K562 (cell line): ENCODE results near the gene KCNJ12. TPM values are rescaled to one million over a fixed set of nuclear protein-coding genes. Genes with fewer than 3 reads are reported as not detected.

Source experiments
- ATAC-seq: fragments of 200-7000 bp; cut with Tn5 transposase; 3 replicates; pipeline ENCODE4 v1.9.1; 2020; ENCODE audit warnings: moderate library complexity
- BruUV-seq: library from RNA; stranded (reverse); fragments of 400-500 nt; replicated peaks from 2 replicates; lab custom pipeline; 2021; lab: Mats Ljungman, UMichigan
- CTCF ChIA-PET: fragments of 300-600 bp; formaldehyde crosslinking; extraction: SDS; loops from one replicate; lab custom pipeline; 2021; ENCODE audit warnings: low intra/inter-chr PET ratio; lab: Yijun Ruan, JAX
- POLR2A ChIA-PET: fragments of 300-600, 350-650 bp; sonication (Branson Sonifier 250); formaldehyde crosslinking; extraction: SDS; loops from one replicate; lab custom pipeline; 2021; ENCODE audit warnings: antibody characterized with exemption, inconsistent platforms; lab: Yijun Ruan, JAX
- DNase-seq, 4 experiments: peaks; one replicate each; pipeline versions ENCODE4 v3.0.0 to v3.0.0-alpha.2; 2011 to 2018; ENCODE audit warnings: low spot score in 3 of 4, mixed read lengths in 3 of 4; ENCODE audit errors: extremely low read depth in 1 of 4
- FAIRE-seq: peaks from 2 replicates; lab custom pipeline; 2011; peaks lifted over from hg19 to GRCh38; lab: Jason Lieb, UNC
- H2AFZ ChIP-seq: 2 replicates; pipeline ENCODE4 v1.6.0; 2011; ENCODE audit warnings: low read depth, low read length, control low read depth, inconsistent platforms
- H3K27ac ChIP-seq: fragments of 200-600 bp; 3 replicates; pipeline ENCODE4 v1.8.0; 2011; ENCODE audit warnings: low read depth, mild to moderate bottlenecking, control low read depth, inconsistent platforms, low read length, moderate library complexity, mixed read lengths; ENCODE audit errors: extremely low read depth
- H3K27me3 ChIP-seq, 2 experiments: fragments of 300-600 bp in 1 of 2; 2 replicates in 1 of 2; 3 replicates in 1 of 2; pipeline versions ENCODE4 v1.6.0 to v1.8.0; 2011; ENCODE audit warnings: inconsistent platforms in 2 of 2, low read length in 2 of 2, mild to moderate bottlenecking in 1 of 2, mixed read lengths in 1 of 2, moderate library complexity in 1 of 2; ENCODE audit not compliant: control insufficient read depth in 2 of 2, insufficient read depth in 2 of 2
- H3K36me3 ChIP-seq: fragments of 300-600 bp; 3 replicates; pipeline ENCODE4 v1.8.0; 2011; ENCODE audit warnings: mild to moderate bottlenecking, low read length, inconsistent platforms; ENCODE audit not compliant: control insufficient read depth, insufficient read depth
- H3K4me1 ChIP-seq, 2 experiments: fragments of 200-600 bp in 1 of 2; replicated peaks in 1 of 2; 2 replicates in 1 of 2; 3 replicates in 1 of 2; pipeline versions ENCODE4 v1.5.1 to v1.8.0; 2011; ENCODE audit warnings: inconsistent platforms in 2 of 2, low read length in 2 of 2, mild to moderate bottlenecking in 1 of 2, mixed read lengths in 1 of 2, moderate library complexity in 1 of 2; ENCODE audit not compliant: control insufficient read depth in 2 of 2, insufficient read depth in 2 of 2
- H3K4me2 ChIP-seq: 2 replicates; pipeline ENCODE4 v1.6.1; 2011; ENCODE audit warnings: low read length, control low read depth, inconsistent platforms, mixed read lengths; ENCODE audit not compliant: insufficient read depth
- H3K4me3 ChIP-seq: fragments of 200-600 bp; sonication (generic), shearing (Covaris generic); 2 replicates; pipeline ENCODE4 v1.5.1; 2016; ENCODE audit warnings: control low read depth, inconsistent platforms
- H3K79me2 ChIP-seq: fragments of 200-600 bp; 3 replicates; pipeline ENCODE4 v1.8.0; 2011; ENCODE audit warnings: low read length, inconsistent platforms; ENCODE audit not compliant: control insufficient read depth, insufficient read depth
- H3K9ac ChIP-seq, 2 experiments: 2 replicates each; pipeline versions ENCODE4 v1.6.0 to v1.6.1; 2011; ENCODE audit warnings: low read depth in 2 of 2, low read length in 2 of 2, control low read depth in 1 of 2, inconsistent platforms in 1 of 2, mild to moderate bottlenecking in 1 of 2, mixed read lengths in 1 of 2; ENCODE audit not compliant: insufficient read depth in 1 of 2
- H3K9me1 ChIP-seq: one replicate; pipeline ENCODE4 v1.6.0; 2011; ENCODE audit warnings: inconsistent platforms, mild to moderate bottlenecking, low read length, moderate library complexity; ENCODE audit not compliant: control insufficient read depth, insufficient read depth
- H3K9me3 ChIP-seq: replicated peaks from 2 replicates; pipeline ENCODE4 v1.5.1; 2011; ENCODE audit warnings: low read depth, low read length, inconsistent platforms; ENCODE audit not compliant: control insufficient read depth, insufficient read depth
- H4K20me1 ChIP-seq: replicated peaks from 2 replicates; pipeline ENCODE4 v1.6.1; 2011; ENCODE audit warnings: low read length, inconsistent platforms, mixed read lengths; ENCODE audit not compliant: control insufficient read depth, insufficient read depth
- KDM5B ChIP-seq: fragments of 200-600 bp; sonication (generic); IDR thresholded peaks from 2 replicates; pipeline ENCODE4 v1.6.1; 2012; ENCODE audit warnings: low read depth, mild to moderate bottlenecking, moderate library complexity, low read length, control low read depth, inconsistent platforms; ENCODE audit not compliant: insufficient replicate concordance
- MXI1 ChIP-seq: IDR thresholded peaks from 2 replicates; pipeline ENCODE4 v1.6.1; 2011; ENCODE audit warnings: low read depth, mild to moderate bottlenecking, improper control_type of control experiment, low read length
- NFIX ChIP-seq: fragments of 250-450 bp; sonication (Bioruptor Pico); IDR thresholded peaks from 2 replicates; pipeline ENCODE4 v1.4.0; 2020; ENCODE audit warnings: low read depth, mild to moderate bottlenecking, moderate library complexity
- RCOR1 ChIP-seq, 2 experiments: IDR thresholded peaks; 2 replicates each; pipeline ENCODE4 v1.6.1; 2012; ENCODE audit warnings: low read depth in 2 of 2, low read length in 2 of 2, borderline replicate concordance in 1 of 2, improper control_type of control experiment in 1 of 2
- SOX6 ChIP-seq: fragments of 450-650 bp; IDR thresholded peaks from 2 replicates; pipeline ENCODE4 v1.6.1; 2014; ENCODE audit warnings: mild to moderate bottlenecking
- SPI1 ChIP-seq: IDR thresholded peaks from 2 replicates; pipeline ENCODE4 v1.6.1; 2011; ENCODE audit warnings: low read depth, low read length, control low read depth, borderline replicate concordance
- TARDBP ChIP-seq: fragments of 450-650 bp; IDR thresholded peaks from 2 replicates; pipeline ENCODE4 v1.6.1; 2016
- ZEB2 ChIP-seq: fragments of 450-650 bp; IDR thresholded peaks from 2 replicates; pipeline ENCODE4 v1.6.1; 2016
- ZNF165 ChIP-seq: fragments of 250-450 bp; sonication (Bioruptor Pico); IDR thresholded peaks from 2 replicates; pipeline ENCODE4 v1.4.0; 2020; ENCODE audit warnings: borderline replicate concordance
- ZNF41 ChIP-seq: fragments of 250-450 bp; sonication (Bioruptor Pico); conservative IDR thresholded peaks from 2 replicates; pipeline ENCODE4 v1.4.0; 2020; ENCODE audit warnings: mild to moderate bottlenecking
- WGBS: fragments of 100-300 bp; shearing (Covaris generic); methylation state at CpG from one replicate; pipeline ENCODE4 v1.1.6; 2016; ENCODE audit warnings: low coverage, mixed read lengths; ENCODE audit not compliant: insufficient coverage; ENCODE audit errors: missing lambda C conversion rate; 5-methylcytosine and 5-hydroxymethylcytosine counted together
- in situ Hi-C: fragments of 300-500 bp; cut with MboI; formaldehyde crosslinking; loops from 4 replicates; pipeline ENCODE4 v1.15.0; 2018; ENCODE audit warnings: inconsistent platforms, mixed read lengths
- intact Hi-C: fragments of 100-400 bp; cut with micrococcal nuclease; formaldehyde crosslinking; loops from 2 replicates; pipeline ENCODE4 v1.14.2; 2022
- polyA plus RNA-seq, 8 experiments: library from polyadenylated mRNA; depleted of rRNA in 4 of 8; stranded (reverse) in 5 of 8; unstranded in 3 of 8; fragments of >200 nt; fragmentation: Nextera tagmentation in 2 of 8; fragmentation: Illumina TruSeq in 1 of 8; extraction: Ambion mirVana in 2 of 8; extraction: Trizol in 1 of 8; gene quantifications; 2 replicates each; pipeline versions ENCODE4 v1.2.1 to v1.2.3, GENCODE V29; 2011 to 2014; ENCODE audit warnings: inconsistent platforms in 1 of 8, missing spikeins in 1 of 8
- total RNA-seq, 7 experiments: library from RNA; depleted of rRNA in 6 of 7; stranded (reverse); fragments of >200 nt in 6 of 7; fragmentation: Illumina TruSeq in 2 of 7; extraction: Trizol in 2 of 7; gene quantifications; 2 replicates each; pipeline versions ENCODE4 v1.2.1 to v1.2.3, GENCODE V29; 2011 to 2021; ENCODE audit warnings: low replicate concordance in 1 of 7
- TF ChIP-seq, protein P1 (sequence below): IDR thresholded peaks from 2 replicates; pipeline ENCODE4 v1.6.1; 2011; ENCODE audit warnings: borderline replicate concordance, low read depth, mild to moderate bottlenecking, moderate library complexity, low read length; ENCODE audit not compliant: insufficient read depth, poor library complexity, severe bottlenecking
- TF ChIP-seq, protein P2 (sequence below): sonication (generic); formaldehyde crosslinking; IDR thresholded peaks from 2 replicates; pipeline ENCODE4 v1.8.0; 2022; ENCODE audit warnings: mild to moderate bottlenecking, missing genetic modification reagents
- TF ChIP-seq, protein P3 (sequence below), 2 experiments: IDR thresholded peaks; 2 replicates each; pipeline ENCODE4 v1.6.1; 2012; ENCODE audit warnings: improper control_type of control experiment in 2 of 2, low read depth in 2 of 2, low read length in 2 of 2, borderline replicate concordance in 1 of 2

The KCNJ12 gene
- total and polyA plus RNA-seq, 9 of the 15 experiments (the other 6 are each of a cell fraction or from before 2014, with no cell fraction given), result 0.02 TPM; not detected in 8

DNA sequence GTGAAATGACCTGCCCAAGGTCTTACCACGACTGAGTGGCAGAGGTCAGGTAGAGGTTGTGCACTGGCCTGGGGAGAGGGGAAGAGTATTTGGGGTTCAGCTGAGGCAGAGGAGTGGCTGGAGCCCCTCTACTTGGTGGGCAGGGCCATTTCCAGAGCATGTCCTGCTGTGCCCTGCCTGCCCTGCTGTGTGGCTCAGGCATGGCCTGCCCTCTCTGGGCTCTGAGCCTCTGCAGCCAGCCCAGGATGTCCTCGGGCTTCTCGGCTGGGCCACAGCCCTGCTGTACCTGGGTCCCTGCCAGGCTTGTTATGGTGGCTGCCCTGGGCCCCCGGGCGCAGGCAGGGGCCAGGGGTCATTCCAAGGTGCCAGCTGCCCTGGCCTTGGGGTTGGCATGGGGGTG, 19.6 kb downstream of the KCNJ12 start (continued):
- TF ChIP-seq, protein P1, sequence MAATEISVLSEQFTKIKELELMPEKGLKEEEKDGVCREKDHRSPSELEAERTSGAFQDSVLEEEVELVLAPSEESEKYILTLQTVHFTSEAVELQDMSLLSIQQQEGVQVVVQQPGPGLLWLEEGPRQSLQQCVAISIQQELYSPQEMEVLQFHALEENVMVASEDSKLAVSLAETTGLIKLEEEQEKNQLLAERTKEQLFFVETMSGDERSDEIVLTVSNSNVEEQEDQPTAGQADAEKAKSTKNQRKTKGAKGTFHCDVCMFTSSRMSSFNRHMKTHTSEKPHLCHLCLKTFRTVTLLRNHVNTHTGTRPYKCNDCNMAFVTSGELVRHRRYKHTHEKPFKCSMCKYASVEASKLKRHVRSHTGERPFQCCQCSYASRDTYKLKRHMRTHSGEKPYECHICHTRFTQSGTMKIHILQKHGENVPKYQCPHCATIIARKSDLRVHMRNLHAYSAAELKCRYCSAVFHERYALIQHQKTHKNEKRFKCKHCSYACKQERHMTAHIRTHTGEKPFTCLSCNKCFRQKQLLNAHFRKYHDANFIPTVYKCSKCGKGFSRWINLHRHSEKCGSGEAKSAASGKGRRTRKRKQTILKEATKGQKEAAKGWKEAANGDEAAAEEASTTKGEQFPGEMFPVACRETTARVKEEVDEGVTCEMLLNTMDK, result no peak
- TF ChIP-seq ZNF165 (CRISPR knock-in tag), result no peak
- TF ChIP-seq NFIX (CRISPR knock-in tag), result no peak

DNA sequence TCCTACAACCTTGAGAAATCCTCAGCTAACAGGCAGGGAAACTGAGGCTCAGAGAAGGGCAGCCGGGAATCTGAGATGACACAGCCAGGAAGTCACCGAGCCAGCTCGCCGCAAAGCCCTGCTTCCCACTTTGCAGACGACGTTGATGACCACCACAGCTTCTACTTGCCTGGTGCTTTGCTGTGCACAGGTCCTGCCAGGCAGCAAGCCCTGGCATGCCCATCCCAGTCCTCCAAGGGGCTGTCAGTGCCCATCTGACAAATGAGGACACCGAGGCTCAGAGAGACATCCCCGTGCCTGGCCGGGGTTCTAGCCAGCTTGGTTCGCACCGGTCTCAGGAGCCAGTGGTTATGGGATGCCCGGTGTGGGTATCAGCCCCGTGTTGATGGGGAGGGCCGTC, 20.1 kb downstream of the KCNJ12 start:
- CTCF ChIA-PET, result no interaction called here
- POLR2A ChIA-PET, result interaction anchor here (1.4 kb wide), 1 partner anchor 22 kb away, joined by 3 read pairs; no protein-coding TSS in a partner anchor
- no peak for TF ChIP-seq KDM5B
- TF ChIP-seq SOX6, result no peak
- no peak for TF ChIP-seq MXI1
- TF ChIP-seq, protein P2, sequence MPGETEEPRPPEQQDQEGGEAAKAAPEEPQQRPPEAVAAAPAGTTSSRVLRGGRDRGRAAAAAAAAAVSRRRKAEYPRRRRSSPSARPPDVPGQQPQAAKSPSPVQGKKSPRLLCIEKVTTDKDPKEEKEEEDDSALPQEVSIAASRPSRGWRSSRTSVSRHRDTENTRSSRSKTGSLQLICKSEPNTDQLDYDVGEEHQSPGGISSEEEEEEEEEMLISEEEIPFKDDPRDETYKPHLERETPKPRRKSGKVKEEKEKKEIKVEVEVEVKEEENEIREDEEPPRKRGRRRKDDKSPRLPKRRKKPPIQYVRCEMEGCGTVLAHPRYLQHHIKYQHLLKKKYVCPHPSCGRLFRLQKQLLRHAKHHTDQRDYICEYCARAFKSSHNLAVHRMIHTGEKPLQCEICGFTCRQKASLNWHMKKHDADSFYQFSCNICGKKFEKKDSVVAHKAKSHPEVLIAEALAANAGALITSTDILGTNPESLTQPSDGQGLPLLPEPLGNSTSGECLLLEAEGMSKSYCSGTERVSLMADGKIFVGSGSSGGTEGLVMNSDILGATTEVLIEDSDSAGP (CRISPR knock-in tag), result no peak
- no peak for TF ChIP-seq ZEB2
- TF ChIP-seq, protein P3, sequence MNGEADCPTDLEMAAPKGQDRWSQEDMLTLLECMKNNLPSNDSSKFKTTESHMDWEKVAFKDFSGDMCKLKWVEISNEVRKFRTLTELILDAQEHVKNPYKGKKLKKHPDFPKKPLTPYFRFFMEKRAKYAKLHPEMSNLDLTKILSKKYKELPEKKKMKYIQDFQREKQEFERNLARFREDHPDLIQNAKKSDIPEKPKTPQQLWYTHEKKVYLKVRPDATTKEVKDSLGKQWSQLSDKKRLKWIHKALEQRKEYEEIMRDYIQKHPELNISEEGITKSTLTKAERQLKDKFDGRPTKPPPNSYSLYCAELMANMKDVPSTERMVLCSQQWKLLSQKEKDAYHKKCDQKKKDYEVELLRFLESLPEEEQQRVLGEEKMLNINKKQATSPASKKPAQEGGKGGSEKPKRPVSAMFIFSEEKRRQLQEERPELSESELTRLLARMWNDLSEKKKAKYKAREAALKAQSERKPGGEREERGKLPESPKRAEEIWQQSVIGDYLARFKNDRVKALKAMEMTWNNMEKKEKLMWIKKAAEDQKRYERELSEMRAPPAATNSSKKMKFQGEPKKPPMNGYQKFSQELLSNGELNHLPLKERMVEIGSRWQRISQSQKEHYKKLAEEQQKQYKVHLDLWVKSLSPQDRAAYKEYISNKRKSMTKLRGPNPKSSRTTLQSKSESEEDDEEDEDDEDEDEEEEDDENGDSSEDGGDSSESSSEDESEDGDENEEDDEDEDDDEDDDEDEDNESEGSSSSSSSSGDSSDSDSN (IDR thresholded peaks at IDR 0.05; ENCODE audit: borderline replicate concordance in 1 of 2, low read depth in 2 of 2, low read length in 2 of 2), result no peak
- TF ChIP-seq SPI1, result no peak
- no peak for TF ChIP-seq ZNF41 (CRISPR knock-in tag)
- TF ChIP-seq TARDBP, result no peak
- no peak for TF ChIP-seq RCOR1 (IDR thresholded peaks at IDR 0.05; ENCODE audit: borderline replicate concordance in 1 of 2, low read depth in 2 of 2, low read length in 2 of 2)

More for the DNA sequence above, 20.1 kb downstream of the KCNJ12 start:
- no TSS peak for BruUV-seq
- H3K27ac ChIP-seq, result no peak overlapping the region
- peaks cover 0 to 9% of the 10 kb centered on the region in 2 experiments; a peak in 2 of 5 replicates for H3K4me1 ChIP-seq
- H3K36me3 ChIP-seq, result no peaks in the 10 kb centered on the region
- H3K4me2 ChIP-seq, result no peak overlapping the region
- H3K4me3 ChIP-seq, result no peak overlapping the region
- H3K9ac ChIP-seq, result no peak overlapping the region
- in situ Hi-C loops (no loop called here), intact Hi-C loops (no loop called here)
- DNase-seq, result no peak
- no peak for ATAC-seq
- 7% methylated on average over 12 of the region's 14 CpGs for WGBS
- peaks cover 0 to 41% of the 10 kb centered on the region in 2 experiments; a peak in 3 of 5 replicates for H3K27me3 ChIP-seq
- FAIRE-seq, result no peak
- H2AFZ ChIP-seq, result no peak overlapping the region
- peaks cover 4% of the 10 kb centered on the region; the same call in 1 of the 2 replicates for H4K20me1 ChIP-seq
- H3K9me1 ChIP-seq, result no peaks in the 10 kb centered on the region
- H3K9me3 ChIP-seq, result no peaks in the 10 kb centered on the region
- no peaks in the 10 kb centered on the region for H3K79me2 ChIP-seq
